ENCODE results near the gene EXOC6B. TPM values are rescaled to one million over a fixed set of nuclear protein-coding genes. Genes with fewer than 3 reads are reported as not detected.

EXOC6B gene
- total RNA-seq, 1 experiment from 2014 or later = 11.7 TPM

DNA sequence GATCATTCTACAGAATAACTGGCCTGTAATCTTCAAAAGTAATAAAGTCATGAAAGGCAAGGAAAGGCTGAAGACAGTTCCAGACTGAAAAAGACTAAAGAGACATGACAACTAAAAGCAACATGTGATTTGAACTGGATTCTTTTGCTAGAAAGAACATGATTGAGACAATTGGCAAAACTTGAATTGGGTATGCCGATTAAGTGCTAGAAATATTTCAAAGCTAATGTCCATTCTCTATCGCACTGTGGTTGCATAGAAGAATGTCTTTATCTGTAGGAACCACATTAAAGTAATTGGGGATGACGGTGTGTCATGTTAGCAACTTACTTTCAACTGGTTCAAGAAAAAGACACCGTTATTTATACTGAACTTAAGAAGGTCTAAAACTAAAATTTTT is 98.5 kb downstream of the EXOC6B start:
- DNase-seq = no peak
- Histone ChIP-seq H3K27me3 (no peaks in the 10 kb centered on the region), H3K9me3 (no peaks in the 10 kb centered on the region), H3K36me3 (no peaks in the 10 kb centered on the region), H3K4me3 (no peak overlapping the region)

DNA sequence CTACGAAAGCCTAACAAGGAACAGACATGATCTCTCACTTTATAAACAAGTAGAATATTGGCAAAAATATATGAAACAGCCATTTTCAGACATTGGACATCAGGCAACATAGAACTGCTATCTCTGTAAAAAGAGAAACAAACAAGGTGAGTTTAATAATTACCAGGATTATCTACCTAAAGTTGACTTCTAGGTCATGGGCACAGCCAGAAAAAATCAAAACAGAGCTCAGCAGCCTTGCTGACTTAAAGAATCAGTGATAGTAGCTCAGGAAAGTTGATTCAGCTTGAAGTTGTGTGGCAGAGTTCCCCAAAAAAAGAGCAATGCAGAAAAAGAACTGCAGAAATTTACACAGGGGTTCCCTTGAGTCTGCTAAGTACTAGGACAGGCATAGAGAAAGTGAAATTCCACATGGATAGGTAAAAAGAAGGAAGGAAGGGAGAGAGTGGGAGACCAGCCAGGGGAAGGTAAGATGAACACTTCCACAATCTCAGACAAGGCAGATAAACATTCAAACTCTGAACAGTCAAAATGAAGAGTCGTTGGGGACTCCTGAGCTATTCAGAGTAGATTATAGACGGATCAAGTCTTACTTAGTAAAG is 102.0 kb downstream of the EXOC6B start:
- Histone ChIP-seq H3K9me3 (no peaks in the 10 kb centered on the region), H3K27me3 (no peaks in the 10 kb centered on the region), H3K4me3 (no peak overlapping the region), H3K36me3 (no peaks in the 10 kb centered on the region)
- DNase-seq = no peak

DNA sequence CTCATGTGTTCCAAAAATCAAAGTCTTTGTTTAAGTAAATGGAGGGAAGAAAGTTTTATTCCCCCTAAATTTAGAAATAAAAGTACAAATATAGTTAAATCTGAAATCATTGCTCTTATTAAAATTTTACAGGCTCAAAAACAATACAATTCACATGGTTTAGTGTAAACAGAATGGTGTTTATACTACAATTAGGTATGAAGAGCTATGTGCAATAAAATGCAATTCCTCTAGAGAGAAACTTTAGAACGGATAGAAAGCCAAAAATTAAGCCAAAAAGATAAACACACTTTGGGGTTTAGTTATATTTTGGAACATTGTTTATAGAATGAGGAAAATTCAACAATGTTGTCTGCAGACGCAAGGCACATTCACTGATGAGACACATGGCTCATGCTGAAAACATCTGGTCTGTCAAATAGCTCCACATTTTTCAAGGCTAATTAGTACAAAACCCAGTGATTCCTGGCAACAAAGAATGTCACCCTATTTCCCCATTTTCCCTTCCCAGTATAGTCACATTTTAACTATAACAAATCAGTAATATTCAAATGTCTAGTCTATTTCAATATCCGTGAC is 103.3 kb downstream of the EXOC6B start:
- DNase-seq = peak; percentile 31
- H3K27me3 ChIP-seq = no peaks in the 10 kb centered on the region
- H3K4me3 ChIP-seq = no peak overlapping the region
- H3K36me3 ChIP-seq = no peaks in the 10 kb centered on the region
- H3K9me3 ChIP-seq = no peaks in the 10 kb centered on the region

DNA sequence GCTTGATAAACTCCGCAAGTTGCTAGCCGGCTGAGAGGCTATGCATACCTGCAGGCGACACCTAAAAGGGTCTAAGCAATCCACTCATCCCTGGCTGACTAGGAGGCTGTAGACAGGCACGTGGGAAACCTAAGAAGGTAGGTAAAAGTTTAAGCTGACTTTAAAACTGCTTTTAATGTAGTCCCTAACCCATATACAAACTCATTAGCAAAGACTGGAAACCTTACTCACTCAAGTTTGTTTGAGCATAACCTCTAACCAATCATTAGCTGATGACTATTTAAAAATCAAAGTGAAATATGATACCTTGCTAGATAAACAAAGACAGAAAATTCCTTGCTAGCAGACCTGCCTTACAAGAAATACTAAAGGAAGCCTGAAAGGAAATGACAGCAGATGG is 106.4 kb downstream of the EXOC6B start:
- Histone ChIP-seq H3K36me3 (no peaks in the 10 kb centered on the region; the same call in 1 of the 2 replicates), H3K4me3 (no peak overlapping the region), H3K9me3 (no peaks in the 10 kb centered on the region), H3K27me3 (no peaks in the 10 kb centered on the region)
- no peak for DNase-seq

DNA sequence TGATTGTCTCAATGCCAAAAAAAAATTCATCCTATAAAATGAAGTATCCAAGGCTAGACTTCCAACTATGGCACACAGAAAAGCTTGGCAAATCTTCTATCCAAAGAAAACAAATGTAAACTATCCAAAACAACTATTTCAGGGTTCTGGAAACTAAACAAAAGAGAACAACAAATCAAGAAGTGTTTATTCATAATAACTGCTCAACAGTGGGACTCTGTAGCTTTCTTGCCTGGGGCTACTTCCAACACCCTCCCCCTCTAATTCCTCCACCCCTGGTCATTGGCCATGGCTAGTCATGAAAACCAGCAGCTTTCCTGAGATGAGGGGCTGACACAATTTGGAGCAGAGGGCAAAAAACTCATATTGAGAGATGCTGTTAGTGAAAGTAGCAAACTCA is 107.0 kb downstream of the EXOC6B start:
- Histone ChIP-seq H3K27me3 (no peaks in the 10 kb centered on the region), H3K9me3 (no peaks in the 10 kb centered on the region), H3K4me3 (no peak overlapping the region), H3K36me3 (no peaks in the 10 kb centered on the region; the same call in 1 of the 2 replicates)
- DNase-seq = peak; percentile 56

DNA sequence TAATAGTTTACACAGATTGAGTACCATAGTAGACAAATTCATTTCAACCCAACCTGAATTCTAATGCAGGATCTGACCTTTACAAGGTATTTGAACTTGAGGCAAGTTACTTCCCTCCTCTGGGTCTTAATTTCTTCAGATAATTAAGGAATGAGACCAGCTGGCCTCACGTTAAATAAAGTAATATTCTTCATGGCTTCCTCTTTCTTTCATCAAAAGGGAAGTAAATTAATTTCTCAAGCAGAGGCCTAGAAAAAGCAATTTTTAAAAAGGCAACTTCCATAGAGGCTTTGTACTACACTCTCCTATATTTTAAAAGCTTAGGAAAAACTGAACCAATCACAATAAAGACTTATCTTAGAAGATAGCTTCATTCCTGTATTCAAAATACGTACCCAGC is 109.2 kb downstream of the EXOC6B start:
- DNase-seq = no peak
- no peaks in the 10 kb centered on the region; the same call in 1 of the 2 replicates for H3K36me3 ChIP-seq
- no peaks in the 10 kb centered on the region for H3K27me3 ChIP-seq
- H3K9me3 ChIP-seq = no peaks in the 10 kb centered on the region
- no peak overlapping the region for H3K4me3 ChIP-seq

DNA sequence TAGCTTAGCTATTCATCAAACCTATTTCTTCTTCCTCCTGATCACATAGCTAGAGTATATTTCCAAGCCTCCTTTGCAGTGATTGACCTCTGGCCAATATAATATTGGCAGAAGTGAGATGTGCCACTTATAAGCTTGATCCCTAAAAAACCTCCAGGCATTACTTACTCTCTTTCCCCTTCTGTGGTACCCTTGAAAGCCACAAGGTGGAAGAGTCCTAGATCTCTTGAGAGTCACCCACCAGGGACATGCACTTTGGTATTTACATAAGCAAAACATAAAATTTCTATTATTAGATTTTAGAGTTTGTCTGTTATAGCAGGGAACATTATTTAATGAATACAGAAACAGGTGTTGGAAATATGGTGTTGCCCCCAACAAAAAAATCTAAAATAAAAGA is 112.0 kb downstream of the EXOC6B start:
- Histone ChIP-seq H3K36me3 (no peaks in the 10 kb centered on the region; the same call in 1 of the 2 replicates), H3K9me3 (no peaks in the 10 kb centered on the region), H3K27me3 (no peaks in the 10 kb centered on the region), H3K4me3 (no peak overlapping the region)
- no peak for DNase-seq

DNA sequence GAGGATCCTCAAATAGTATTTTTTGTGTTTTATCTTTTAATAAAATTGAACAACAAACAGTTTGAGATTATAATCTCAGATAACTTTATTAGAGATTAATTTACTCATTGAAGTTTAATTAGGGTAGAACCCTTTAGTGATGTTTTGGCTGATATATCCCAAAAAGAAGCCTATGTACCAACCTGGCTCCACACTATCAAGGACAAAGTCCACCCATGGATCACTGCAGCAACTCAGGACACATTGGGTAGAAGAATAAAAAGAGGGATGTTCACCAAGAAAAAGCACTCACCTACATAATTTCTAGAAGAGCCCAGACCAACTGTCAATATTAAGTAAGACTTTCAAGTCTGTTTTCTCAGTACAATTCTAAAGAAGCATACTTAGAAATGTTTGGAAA is 112.9 kb downstream of the EXOC6B start:
- H3K27me3 ChIP-seq = no peaks in the 10 kb centered on the region
- H3K4me3 ChIP-seq = no peak overlapping the region
- H3K36me3 ChIP-seq = no peaks in the 10 kb centered on the region; the same call in 1 of the 2 replicates
- no peaks in the 10 kb centered on the region for H3K9me3 ChIP-seq
- no peak for DNase-seq

DNA sequence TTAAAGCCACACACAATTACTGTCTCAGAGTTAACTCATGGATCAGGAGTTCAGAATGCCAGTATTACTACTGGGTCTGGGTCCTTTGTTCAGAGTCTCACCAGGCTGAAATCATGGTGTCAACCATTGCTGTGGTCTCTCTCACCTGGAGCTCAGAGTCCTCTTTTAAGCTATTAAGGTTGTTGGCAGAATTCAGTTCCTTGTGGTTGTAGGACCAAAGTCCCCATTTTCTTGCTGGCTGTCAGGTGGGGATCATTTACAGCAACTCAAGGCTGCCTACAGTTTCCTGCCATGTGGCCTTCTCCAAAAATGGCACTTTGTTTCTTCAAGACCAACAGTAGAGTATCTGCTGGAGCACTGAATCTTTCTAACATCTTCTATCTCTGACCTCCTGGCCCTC is 113.5 kb downstream of the EXOC6B start:
- no peaks in the 10 kb centered on the region for H3K27me3 ChIP-seq
- no peak for DNase-seq

DNA sequence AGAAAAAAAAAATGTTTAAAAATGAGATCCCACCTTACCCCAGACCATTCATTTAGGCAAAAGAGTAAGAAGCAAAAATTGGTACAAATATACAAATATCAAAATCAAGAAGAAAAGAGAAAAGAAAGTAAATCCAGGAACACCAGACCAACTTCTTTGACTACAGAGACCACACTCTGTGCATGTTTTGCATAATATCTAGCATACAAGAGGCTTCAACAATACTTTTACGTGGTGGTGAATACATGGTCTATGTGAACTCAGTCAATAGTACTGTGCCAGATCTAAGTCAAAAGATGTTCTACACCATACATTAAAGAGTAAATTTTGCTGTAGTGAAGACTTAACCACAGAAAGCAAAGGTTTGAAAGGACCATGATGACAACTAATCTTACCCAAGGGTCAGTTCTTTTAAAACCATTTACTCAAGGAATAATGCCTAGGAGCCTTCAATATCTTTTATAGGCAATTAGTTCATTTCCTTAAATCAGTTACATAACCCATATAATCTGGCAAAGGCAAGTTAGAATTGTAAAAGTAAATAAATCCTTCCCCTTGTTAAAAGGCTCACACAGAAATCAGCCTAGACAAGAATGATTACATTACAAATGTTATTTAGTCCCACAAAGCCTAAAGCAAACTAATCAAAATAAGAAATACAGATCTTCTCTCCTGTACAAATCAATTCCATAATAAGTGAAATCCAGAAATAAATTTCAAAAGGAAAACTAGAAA is 115.2 kb downstream of the EXOC6B start:
- DNase-seq = no peak
- Histone ChIP-seq H3K4me3 (no peak overlapping the region), H3K9me3 (no peaks in the 10 kb centered on the region), H3K36me3 (no peaks in the 10 kb centered on the region), H3K27me3 (no peaks in the 10 kb centered on the region)

More for the DNA sequence above, 113.5 kb downstream of the EXOC6B start:
- Histone ChIP-seq H3K4me3 (no peak overlapping the region), H3K9me3 (no peaks in the 10 kb centered on the region), H3K36me3 (no peaks in the 10 kb centered on the region; the same call in 1 of the 2 replicates)

DNA sequence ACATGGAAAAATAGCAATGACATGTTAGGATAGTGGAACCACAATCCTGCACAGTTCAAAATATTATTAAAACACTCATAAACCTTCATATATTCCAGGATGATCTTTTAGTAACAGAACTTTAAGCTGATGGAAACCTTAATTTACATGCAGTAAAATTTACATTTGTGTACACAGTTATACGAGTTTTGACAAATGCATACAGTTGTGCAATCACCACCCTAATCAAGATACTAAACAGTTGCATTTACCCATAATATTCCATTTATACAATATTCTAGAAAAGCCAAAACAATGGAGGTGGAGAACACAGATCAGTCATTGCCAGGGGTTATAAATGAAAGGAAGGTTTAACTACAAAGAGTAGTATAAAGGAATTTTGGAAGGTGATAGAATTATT is 117.6 kb downstream of the EXOC6B start:
- Histone ChIP-seq H3K27me3 (no peaks in the 10 kb centered on the region), H3K36me3 (no peaks in the 10 kb centered on the region), H3K4me3 (no peak overlapping the region), H3K9me3 (no peaks in the 10 kb centered on the region)
- DNase-seq = no peak

DNA sequence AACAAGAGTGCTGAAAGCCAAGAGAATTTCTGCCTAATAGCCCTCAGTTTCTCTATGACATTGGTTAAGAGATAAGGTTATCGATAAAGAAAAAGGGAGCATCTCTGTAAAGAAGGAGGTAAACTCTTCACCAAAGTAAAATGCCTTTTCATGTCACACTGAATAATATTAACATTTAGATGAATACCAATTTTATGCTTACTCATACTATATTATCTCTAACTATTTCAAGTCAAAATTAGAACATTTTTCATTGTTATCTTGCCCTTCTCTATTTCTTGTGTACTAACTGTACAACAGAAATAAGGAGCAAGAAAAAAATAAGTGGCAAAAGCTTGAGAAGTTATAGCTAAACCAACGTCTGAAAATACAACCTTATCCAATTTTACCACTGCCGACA is 127.5 kb downstream of the EXOC6B start:
- Histone ChIP-seq H3K36me3 (no peaks in the 10 kb centered on the region), H3K9me3 (no peaks in the 10 kb centered on the region), H3K27me3 (no peaks in the 10 kb centered on the region), H3K4me3 (no peak overlapping the region)
- no peak for DNase-seq

DNA sequence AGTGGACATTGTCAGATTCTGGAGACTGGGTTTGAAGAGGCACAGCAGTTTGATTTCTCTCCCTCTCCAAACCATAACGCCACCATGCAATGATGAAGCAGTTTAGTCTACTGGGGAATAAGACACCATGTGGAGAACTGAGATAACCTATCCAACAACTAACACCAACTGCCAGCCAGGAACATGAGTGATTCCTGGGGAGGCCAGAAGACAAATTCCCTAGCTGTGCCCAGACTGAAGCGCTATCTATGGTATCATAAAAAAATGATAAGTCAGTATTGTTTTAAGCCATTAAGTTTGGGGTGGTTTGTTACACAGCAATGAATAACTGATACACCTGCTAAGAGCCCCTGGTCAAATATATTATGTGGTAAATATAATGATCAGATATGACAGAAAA is 129.3 kb downstream of the EXOC6B start:
- no peak for DNase-seq
- no peaks in the 10 kb centered on the region for H3K36me3 ChIP-seq
- H3K27me3 ChIP-seq = no peaks in the 10 kb centered on the region
- no peak overlapping the region for H3K4me3 ChIP-seq
- no peaks in the 10 kb centered on the region for H3K9me3 ChIP-seq

DNA sequence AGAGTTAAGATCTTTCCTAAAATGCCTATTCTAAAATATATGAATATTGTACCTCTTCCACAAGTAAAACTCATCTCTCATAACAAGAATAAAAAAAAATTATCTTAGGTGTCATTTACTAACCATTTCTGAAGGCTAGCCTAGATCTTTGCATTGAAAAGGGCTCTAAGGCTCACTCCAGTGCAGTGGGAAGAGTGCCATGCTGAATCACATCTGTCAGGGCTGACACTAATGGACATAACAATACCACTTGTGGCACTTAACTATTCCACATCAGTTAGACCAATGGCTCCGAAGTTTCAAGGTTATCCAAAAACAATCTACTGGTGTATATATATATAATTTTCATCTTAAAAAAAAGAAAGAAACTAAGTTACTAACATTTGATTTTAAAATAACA is 130.2 kb downstream of the EXOC6B start:
- H3K9me3 ChIP-seq = no peaks in the 10 kb centered on the region
- H3K4me3 ChIP-seq = no peak overlapping the region
- no peak for DNase-seq
- no peaks in the 10 kb centered on the region for H3K36me3 ChIP-seq
- H3K27me3 ChIP-seq = no peaks in the 10 kb centered on the region

DNA sequence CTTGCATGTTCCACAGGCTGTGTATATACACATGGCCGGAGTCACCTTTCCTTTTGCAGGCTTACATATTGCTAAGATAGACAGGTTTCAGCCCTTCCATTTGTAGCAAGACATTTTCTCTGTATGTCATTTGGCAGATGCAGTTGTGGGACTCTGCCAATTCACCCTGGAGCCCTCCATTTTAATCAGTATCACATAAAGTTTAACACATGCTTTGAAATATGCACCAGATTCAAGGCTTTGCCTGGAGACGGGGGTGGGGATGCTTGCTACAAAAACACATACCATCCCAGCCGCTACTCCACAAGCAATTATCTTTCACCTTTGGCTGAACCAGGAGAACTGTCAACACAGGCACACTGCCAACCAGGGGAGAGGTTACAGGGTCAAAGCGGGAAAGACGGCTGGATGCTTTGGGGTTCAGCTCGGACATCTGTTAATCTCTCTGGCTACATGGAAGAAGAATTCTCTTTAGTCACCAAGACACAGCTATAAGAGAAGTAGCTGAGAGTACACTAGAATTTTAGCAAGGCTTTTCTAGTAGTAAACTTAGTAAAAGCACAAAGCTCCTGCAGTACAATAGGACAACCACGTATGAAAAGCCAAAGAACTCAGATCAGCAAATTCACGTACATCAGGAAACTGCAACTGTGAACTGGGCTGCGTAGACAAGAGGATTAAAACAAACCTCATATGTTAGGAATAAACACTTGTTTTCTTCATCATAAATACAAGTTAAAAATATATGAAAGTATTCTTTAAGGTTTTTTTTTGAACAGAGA is 130.9 kb downstream of the EXOC6B start:
- Histone ChIP-seq H3K36me3 (no peaks in the 10 kb centered on the region), H3K9me3 (no peaks in the 10 kb centered on the region), H3K4me3 (no peak overlapping the region), H3K27me3 (no peaks in the 10 kb centered on the region)
- DNase-seq = peak; percentile 27

DNA sequence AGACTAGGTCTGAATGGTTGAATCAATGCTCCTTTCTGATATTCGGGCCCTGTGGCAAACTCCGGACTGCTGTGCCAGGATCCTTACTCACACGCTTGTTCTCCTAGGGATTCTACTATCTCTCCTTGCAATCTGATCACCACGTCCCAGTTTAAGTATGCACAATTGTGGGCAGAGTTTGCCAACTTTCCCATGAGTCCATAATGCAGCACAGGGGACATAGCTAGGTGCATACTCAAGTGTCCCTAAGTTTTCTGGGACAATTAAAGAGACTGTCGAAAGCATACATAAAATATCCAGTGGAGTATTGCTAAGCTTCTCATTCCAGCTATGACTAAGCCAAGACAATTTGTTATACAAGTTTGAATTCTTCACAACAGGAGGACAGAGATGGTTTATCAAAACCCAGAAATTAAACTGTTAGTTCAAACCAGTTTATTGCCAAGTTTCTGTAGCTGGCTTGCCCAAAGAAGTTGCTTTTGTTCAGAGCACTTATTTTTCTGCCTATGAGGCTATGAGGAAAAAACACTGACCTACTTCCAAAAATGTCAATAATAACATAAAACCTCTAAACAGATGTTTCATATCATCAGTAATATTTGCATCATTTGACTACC is 136.1 kb downstream of the EXOC6B start:
- Histone ChIP-seq H3K4me3 (no peak overlapping the region), H3K36me3 (no peaks in the 10 kb centered on the region), H3K9me3 (no peaks in the 10 kb centered on the region), H3K27me3 (no peaks in the 10 kb centered on the region)
- no peak for DNase-seq
